Measurements from ENCODE around the gene GALNT10.

Gene GALNT10

GRCh38 chr5:154412316-154412715, 221.8 kb downstream of the GALNT10 start:
- DNase-seq: no peak

- DNase-seq: no peak
These were observed 222.4 kb downstream of the GALNT10 start for GRCh38 chr5:154412925-154413324.

GRCh38 chr5:154415114-154415513, 224.6 kb downstream of the GALNT10 start:
- DNase-seq: no peak

- DNase-seq: no peak
These were observed 227.8 kb downstream of the GALNT10 start for GRCh38 chr5:154418344-154418820.

DNA sequence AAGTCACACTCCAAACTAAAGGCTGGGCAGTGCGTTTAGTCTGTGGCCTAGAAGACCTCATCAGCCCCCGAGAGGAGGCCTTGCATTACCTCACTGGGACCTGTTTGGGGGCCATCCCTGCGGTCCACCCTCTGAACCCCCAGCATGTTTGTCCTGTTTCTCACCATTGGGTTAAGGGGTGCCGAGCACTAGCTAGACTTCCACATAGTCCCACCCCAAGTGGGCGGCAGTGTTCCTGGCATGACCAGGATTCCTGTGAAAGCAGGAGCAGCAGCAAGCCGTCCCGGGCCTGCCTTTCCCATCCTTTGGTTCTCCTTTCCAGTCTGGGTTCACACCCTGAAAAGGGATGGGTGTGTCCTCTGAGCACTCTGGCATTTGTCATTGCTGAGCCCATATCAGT, 228.7 kb downstream of the GALNT10 start:
- DNase-seq: no peak

DNA sequence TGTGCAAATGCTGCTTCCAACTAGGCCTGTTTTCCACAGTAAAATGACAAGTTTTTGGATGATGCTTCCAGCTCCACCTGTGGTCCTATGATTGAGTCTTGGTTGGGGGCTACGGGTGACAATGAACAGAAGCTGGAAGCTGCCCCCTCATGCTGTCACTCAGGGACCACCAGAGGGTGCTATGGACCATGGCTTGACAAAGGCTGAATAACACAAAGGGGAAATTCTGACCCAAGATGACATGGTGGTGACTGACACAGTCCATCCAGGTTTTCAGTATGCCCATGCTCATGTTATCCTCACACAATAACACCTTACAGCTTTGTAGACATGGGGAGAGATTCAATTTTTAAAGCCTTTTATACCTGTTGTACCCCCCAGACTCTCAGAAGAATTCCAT, 231.3 kb downstream of the GALNT10 start:
- DNase-seq: peak; percentile 18

- no peak for DNase-seq
These were observed 231.8 kb downstream of the GALNT10 start for GRCh38 chr5:154422298-154422697.

- no peak for DNase-seq
These were observed 237.7 kb downstream of the GALNT10 start for GRCh38 chr5:154428208-154428607.

- DNase-seq: no peak
These were observed 238.8 kb downstream of the GALNT10 start for GRCh38 chr5:154429341-154429740.

DNA sequence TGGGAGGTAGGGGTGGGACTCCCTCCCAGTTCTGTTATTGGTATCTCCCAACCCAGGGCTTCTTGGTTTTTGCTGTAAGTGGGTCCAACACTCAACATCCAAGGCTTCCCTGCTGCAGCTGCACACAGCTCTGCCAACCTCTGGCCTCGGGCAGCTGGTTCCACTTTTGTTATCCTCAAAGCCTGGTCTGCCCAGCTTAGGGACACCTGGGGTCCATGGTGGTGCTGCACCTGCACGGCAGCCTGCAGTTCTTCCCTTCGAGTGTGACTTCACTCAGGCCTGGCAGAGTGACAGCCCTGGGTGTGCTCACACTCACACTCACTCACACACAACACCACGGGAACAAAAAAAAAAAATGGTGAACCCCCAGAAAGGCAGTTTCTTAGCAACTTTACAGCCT, 239.9 kb downstream of the GALNT10 start:
- DNase-seq: no peak

DNA sequence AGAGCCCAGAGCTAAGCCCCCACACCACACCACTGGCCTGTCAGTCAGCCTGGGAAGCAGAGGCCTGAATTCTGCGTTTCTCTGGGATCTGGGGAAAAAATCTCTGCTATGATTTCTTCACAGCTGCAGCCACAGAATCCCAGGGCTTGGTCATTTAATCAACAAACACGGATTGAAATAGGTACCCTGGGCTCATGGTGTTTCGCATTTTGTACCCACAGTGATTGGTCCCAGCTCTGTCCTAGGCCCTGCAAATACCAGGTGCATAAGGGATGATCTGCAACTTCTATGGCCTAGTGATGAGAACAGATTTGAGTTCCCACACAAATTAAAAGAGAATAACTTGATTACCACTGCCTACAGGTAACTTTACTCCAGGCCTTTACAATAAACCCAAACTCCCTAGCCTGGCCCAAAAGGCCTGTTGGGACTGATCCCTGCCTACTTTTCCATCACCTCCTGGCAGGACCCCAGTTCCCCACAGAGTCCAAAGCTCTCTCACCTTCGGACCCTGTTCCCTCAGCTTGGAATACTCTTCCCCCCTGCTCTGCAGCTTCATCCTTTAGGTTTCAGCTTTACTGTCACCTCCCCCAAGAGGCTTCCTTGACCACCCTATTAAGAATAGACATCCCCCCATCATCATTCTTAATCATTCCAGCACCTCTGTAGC, 240.6 kb downstream of the GALNT10 start:
- no peak for DNase-seq

DNA sequence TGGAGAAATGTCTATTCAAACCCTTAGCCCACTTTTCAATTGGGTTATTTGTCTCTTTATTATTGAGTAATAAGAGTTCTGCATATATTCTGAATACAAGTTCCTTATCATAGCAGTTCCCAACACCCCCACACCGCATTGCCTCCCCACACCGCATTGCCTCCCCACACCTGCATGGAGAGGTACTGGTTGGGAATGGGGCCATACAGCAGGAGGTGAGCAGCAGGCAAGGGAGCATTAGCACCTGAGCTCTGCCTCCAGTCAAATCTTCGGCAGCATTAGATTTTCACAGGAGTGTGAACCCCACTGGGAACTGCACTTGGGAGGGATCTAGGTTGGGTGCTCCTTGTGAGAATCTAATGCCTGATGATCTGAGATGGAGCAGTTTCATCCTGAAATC, 244.7 kb downstream of the GALNT10 start:
- no peak for DNase-seq

- no peak for DNase-seq
These were observed 246.9 kb downstream of the GALNT10 start for GRCh38 chr5:154437281-154437965.

DNA sequence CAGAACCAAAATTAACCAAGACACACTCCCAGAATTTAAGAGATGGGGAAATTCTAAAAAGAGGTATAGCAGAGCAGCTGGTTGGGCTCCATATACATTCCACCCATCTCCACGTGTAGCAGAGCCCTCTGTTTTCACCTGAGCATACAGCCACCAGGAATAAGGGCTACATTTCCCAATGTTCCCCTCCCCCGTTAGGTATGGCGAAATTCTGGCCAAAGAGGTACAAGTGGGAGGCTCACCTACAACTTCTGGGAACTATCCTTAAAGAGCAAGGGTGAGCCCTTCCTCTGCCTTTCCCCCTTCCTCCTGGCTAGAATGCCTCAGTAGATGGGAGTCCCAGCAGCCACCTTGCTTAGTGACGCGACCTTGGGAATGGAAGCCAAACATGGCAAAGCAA, 250.0 kb downstream of the GALNT10 start:
- no peak for DNase-seq

DNA sequence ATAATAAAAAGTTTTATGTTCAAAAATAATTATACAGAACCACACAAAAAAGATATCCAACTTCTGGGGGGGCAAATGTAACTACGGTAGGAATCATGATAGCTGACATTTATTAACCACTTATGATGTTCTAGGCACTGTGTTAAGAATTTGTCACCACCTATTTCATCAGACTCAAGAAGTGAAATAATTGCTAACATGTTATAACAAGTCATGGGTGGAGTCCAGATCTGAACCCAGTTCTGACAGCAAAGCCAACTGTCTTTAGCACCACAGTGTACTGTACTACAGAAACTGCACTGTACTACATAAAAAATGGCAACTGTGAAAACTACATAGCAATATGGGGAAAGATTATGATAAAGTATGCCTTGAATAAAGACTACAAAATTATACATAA, 252.3 kb downstream of the GALNT10 start:
- DNase-seq: no peak

- peak; percentile 16 for DNase-seq
These were observed 254.3 kb downstream of the GALNT10 start for GRCh38 chr5:154444556-154445421.

DNA sequence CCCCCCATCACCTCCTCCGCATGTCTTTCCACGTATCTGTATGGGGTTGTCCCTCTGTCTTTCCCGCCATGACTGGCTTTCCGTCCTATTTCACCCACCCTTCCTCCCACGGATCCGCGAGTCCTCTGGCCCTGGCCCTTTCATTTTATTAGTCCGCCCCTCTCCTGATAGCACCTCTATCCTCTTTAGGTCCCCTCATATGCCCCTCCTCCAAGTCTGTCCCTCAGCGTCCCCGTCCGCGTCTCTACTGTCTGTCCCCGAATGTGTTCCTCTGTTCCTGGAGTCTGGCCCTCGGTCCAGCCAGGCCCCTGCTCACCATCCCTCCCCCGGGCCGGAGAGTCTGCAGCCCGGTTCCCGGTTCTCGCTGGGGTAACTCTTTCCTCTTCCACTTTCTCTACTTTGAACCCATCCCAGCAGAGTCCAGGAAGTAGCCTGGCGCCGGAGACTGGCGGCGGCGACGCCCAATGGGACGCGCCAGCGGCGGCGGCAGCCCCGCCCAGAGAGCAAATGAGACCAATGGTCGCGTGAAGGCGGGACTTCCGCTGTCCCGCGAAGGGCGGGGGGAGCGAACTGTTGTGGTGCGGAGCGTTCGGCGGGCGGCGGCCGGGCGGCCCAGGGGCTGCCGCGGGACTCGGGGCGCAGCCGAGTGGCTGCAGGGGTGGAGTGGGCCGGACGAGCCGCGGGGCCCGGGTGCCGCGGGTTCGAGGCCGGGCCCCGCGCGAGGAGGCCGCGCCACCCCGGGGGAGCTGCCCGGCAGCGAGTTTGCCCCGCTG, 255.1 kb downstream of the GALNT10 start, which contains the start of gene SAP30L:
TSS of gene SAP30L (plus strand) at position 576 of the 773 bp plus-strand sequence. CDS start 608 bp downstream, outside the sequence.
- DNase-seq: peak; percentile 96

- DNase-seq: peak; percentile 54
These were observed 255.9 kb downstream of the GALNT10 start for GRCh38 chr5:154446195-154447088.

- DNase-seq: no peak
These were observed 256.7 kb downstream of the GALNT10 start for GRCh38 chr5:154447089-154447725.

GRCh38 chr5:154449786-154450185, 259.3 kb downstream of the GALNT10 start:
- DNase-seq: no peak

DNA sequence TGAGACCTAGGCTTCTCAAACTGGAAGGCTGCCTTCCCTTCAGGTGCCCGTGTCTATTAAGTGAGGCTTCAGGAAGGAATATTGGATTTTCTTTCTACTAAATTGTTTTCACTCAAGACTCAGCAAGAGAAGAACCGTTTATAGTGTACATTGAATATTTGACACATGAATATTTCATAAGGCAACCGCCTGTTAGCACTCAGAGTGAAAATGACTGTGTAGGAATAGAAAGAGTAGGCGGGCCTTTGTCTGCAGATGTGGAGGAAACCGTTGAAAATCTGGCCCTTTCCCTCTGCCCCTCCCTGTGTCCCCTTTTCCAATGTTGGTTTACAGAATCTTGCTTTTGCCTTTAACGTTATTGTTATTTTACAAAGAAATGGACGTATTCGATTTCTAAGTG, 261.4 kb downstream of the GALNT10 start:
- DNase-seq: no peak
